Stimulated activated naive CD4-positive, alpha-beta T cell treated with Interleukin-2 at 50 U/mL for 16 hours (primary cell): ENCODE measurements around the gene ATRNL1.

ENCODE experiments used
- DNase-seq: peaks from one replicate; lab custom pipeline; 2025; lab: John Stamatoyannopoulos, UW

ATRNL1 gene, protein sequence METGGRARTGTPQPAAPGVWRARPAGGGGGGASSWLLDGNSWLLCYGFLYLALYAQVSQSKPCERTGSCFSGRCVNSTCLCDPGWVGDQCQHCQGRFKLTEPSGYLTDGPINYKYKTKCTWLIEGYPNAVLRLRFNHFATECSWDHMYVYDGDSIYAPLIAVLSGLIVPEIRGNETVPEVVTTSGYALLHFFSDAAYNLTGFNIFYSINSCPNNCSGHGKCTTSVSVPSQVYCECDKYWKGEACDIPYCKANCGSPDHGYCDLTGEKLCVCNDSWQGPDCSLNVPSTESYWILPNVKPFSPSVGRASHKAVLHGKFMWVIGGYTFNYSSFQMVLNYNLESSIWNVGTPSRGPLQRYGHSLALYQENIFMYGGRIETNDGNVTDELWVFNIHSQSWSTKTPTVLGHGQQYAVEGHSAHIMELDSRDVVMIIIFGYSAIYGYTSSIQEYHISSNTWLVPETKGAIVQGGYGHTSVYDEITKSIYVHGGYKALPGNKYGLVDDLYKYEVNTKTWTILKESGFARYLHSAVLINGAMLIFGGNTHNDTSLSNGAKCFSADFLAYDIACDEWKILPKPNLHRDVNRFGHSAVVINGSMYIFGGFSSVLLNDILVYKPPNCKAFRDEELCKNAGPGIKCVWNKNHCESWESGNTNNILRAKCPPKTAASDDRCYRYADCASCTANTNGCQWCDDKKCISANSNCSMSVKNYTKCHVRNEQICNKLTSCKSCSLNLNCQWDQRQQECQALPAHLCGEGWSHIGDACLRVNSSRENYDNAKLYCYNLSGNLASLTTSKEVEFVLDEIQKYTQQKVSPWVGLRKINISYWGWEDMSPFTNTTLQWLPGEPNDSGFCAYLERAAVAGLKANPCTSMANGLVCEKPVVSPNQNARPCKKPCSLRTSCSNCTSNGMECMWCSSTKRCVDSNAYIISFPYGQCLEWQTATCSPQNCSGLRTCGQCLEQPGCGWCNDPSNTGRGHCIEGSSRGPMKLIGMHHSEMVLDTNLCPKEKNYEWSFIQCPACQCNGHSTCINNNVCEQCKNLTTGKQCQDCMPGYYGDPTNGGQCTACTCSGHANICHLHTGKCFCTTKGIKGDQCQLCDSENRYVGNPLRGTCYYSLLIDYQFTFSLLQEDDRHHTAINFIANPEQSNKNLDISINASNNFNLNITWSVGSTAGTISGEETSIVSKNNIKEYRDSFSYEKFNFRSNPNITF (N-terminal part only)

DNA sequence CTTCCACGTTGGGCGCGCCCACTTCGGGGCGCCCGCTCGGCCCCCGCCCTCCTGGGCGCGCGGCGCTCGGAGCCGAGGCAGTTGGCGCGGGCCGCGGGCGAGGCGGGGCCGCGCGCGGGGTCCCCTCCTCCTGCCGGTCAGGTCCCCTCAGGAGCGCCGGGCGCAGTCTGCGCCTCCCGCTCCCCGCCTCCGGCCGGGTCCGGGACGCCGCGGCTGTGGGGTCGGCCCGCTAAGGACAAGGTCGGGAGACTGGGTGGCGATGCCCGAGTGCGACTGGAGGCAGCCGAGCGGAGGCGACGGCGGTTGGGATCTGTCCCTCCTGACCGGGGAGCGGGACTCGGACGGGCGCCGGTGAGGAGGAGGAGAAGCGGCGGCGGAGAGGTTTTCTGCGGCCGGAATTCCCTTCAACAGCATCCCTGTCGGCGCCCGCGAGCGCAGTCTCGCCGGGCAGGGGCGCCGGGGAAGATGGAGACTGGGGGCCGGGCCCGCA lies at the start of gene ATRNL1:
Gene ATRNL1 (plus strand): TSS at position 80 of the 490 bp plus-strand sequence. CDS start 386 bp downstream, at position 466.
- no peak for DNase-seq

DNA sequence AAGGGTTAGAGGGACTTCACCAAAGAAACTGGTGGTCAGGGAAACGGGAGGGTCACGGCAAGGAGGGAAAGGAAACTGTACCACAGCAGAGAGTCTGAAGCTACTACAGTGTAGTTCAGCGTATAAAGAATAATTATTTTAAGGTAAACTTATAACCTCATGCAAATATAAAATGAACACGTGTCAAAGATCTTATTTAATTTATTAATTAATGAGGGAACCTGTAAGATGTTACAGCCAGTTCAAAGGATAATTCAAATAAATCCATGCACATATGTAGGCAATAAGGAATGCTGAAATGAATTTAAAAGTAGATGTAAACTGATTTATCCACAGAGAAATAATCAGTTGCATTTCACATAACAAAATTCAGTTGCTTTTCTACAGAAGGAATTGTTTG lies 49.4 kb upstream of the ATRNL1 start:
- no peak for DNase-seq

DNA sequence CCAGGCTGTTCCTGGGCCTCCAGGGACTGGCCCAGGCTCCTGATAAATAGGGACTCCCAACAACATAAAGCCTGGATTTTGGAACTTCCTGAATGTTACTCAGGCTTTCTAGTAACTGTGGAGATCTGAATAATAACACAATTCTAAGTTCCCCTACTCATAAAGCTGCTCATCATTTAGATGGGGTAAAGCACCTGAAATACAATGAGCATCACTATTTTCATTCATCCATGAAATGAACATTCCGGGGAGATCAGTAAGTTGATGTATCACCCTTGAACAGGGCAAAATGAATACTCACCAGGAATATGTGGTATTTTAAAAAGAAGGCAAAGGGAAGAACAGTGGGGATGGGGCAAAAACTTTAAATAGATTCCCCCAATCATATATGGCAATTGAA lies 48.3 kb upstream of the ATRNL1 start:
- no peak for DNase-seq

DNA sequence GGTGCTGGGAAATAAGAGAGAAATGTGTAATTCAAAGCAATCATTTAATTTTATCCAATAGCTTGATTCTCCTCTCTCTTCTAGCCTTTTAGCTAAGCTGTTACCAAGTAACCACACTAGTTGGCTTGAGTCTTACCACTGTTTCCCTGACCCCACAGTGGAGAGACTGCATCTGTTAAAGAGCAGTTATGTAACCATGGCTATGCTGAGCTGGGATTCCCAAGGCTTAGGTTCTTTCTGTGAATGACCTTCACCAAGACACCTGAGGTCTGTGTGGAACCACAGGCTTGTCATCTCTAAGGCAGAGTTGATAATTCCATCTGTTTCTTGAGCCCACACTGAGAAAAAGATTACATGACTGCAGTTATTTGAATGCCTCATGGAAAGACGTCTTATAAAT lies 47.7 kb upstream of the ATRNL1 start:
- no peak for DNase-seq

DNA sequence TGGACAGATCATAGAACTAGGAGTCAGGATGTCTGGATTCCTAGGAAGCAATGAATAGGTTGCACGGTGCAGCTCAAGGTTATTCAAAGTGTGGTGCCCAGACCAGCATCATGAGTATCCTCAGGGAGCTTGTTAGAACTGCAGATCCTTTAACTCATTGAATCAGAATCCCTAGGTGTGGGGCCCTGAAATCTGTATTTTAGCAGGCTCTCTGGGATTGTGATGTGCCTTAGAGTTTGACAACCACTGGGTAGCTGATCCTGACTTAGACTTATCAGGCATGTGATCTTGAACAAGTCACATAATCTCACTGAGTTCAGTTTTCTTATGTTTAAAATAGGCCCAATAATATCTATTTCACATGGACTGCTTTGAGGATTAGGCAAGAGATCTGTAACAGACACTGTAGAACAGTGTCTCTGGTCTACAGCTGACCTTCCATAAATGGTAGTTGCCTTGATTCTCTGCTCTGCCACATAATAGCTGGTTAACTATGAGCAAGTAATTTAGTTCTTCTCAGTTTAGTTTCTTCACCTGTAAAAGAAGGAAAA lies 46.4 kb upstream of the ATRNL1 start:
- no peak for DNase-seq

DNA sequence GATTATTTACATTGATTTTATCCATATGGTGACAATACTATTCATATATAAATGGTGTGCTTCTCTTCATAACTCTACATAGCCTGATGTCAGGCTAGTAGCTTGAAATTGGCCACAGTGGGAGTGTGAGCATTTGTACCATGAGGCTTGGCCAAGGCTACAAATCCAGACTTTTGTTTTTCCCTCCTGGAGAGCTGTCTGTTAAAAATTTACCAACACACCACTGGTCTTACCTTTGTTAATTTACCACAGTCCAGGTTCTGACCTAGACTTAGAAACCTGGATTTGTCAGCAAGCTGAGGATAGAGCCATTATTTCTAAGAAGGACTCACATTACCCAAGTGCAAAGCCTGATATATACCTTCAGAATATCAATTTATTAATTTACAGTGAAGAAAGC lies 45.5 kb upstream of the ATRNL1 start:
- DNase-seq = no peak

DNA sequence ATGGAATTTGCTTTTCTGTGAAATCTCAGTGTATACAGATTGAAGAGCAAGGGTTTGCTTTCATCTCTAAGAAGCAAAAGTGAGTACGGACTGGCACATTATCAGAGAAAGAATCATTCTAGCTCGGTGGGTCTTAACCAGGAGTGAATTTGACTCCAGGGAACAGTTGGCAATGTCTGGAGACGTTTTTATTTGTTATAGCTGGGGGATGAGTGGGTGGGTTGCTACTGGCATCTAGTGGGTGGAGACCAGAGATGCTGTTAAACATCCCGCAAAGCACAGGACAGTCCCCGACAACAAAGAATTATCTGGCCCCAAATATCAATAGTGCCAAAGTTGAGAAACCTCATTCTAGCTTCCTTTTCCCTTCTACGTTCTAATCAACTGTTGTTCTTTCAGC lies 43.8 kb upstream of the ATRNL1 start:
- DNase-seq = no peak

DNA sequence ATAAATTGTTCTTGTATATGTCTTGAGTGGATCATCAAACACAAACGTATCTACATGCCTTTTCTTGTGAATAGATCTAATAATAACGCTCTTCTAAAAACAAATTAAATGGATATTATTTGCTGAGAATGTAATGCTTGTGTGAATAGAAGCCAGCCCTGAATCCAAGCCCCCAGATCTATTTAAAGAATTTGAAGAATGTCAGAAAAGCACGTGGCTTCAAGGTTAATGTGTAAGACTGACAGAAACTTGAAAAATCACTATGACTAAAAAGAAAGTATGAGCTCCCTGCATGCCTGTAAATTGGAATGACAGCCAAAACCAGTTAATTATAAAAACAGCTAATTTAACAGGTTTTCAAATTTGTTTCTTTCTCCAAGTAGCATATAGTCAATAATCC lies 43.2 kb upstream of the ATRNL1 start:
- no peak for DNase-seq

DNA sequence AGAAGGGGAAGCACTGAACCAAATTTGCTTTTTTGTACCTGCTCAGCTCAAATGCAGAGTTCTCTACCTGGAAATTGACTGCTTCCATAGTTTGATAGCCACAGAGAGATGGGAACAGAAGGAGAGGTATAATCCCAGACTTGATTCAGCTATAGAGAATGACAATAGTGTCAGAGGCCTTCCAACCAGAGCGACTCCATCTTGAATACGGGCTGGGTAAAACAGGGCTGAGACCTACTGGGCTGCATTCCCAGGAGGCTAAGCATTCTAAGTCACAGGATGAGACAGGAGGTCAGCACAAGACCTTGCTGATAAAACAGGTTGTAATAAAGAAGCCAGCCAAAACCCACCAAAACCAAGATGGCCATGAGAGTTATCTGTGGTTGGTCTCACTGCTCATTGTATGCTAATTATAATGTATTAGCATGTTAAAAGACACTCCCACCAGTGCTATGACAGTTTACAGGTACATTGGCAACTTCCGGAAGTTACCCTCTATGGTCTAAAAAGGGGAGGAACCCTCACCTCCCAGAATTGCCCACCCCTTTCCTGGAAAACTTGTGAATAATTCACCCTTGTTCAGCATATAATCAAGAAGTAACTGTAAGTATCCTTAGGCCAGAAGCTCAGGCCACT lies 42.7 kb upstream of the ATRNL1 start:
- DNase-seq = no peak

DNA sequence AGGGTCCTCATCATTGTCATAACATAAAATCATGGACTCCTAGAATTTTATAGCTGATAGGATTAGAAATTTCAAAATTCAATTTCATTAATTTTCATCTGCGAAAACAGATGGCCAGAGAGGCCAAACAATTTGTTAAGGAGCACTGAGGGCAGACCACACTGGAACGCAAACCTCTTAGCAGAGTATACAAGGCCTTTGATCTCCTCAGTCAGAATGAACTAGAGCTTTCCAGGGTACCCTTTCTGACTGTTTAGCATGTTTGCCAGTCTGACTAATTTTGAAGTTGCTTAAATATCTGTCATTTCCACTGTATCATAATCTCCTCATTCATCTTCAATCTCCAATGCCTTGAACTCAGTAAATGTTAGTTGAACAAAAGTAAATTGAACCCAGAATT lies 41.9 kb upstream of the ATRNL1 start:
- no peak for DNase-seq

DNA sequence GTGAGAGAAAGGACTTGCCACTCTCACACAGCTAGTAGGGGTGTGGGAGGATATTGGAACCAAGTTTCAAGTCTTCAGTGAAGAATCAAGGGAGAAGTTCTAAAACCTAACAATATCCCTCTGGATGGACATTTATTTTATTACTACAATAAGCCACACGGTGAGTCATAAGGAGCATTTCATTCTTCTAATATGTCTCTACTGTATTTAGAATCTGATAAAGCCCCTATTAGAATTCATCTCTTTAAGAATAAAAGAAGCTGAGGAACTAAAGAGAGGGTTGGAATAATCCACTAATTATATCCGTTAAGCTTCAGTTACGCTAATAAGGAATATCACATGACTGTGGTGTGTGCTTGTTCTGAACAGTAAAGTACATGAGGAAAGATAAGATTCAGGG lies 40.9 kb upstream of the ATRNL1 start:
- DNase-seq = no peak

DNA sequence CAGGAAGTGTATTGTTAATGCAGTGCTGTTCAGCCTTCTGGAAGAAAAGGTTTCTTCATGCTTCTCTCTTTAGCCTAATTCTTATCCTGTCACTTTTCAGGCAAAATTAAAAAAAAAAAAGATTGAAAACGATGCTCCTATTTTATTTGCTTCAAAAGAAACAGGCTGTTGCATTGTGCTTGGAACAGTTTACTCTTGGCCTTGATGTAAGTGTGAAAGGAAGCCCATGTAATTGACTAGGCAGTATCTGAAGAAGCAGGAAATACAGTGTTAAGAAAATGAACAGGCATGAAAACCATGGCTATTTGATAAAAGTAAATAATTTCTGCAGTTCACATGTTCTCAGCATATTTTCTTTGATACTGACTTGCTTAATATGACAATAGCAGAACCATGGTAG lies 40.4 kb upstream of the ATRNL1 start:
- no peak for DNase-seq

DNA sequence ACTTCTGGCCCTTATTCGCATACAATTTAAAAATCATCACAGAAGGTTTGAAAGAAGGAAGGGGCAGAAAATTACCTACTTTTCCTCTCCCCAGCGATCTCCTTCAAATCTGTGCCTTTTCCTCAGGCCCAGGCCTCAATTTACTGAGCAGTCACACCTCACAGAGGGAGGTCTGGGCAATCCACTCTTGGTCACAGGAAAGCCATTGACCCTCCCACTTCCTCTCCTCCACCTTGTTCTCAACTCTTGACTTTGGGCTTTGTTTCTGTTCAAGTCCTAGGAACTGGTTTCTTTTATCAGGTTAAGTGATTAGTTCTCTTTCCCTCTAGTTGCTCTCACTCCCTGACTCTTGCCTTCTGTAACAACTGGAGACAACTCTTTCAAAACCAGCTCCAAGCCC lies 37.0 kb upstream of the ATRNL1 start:
- no peak for DNase-seq

DNA sequence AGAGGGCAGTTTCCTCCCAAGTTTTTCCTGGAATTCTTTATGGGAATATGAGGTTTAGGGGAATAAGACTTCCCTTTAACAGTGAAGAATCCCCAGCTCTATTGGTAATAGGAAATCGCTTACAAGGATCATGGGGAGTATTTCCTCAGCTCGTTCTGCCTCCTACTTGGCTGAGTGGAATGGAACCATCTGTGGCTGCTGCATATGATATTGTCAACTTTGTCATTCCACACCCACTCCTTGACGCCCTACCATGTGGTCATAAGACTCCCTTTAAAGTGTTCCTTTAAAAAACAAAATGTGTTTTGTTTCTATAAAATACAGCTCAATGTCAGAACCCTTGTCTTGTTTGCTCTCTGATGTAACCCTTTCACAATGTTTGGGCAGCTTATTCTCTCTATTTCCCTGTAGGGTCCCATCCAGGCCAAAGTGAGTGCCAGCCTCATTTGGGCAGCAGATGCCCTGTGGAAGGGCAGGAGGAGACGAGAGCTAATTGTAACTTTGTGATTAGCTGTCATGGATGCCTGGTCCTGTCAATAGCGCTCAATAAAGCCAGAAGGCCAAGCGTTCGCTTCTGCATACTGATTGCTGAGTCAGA lies 33.8 kb upstream of the ATRNL1 start:
- DNase-seq = no peak

DNA sequence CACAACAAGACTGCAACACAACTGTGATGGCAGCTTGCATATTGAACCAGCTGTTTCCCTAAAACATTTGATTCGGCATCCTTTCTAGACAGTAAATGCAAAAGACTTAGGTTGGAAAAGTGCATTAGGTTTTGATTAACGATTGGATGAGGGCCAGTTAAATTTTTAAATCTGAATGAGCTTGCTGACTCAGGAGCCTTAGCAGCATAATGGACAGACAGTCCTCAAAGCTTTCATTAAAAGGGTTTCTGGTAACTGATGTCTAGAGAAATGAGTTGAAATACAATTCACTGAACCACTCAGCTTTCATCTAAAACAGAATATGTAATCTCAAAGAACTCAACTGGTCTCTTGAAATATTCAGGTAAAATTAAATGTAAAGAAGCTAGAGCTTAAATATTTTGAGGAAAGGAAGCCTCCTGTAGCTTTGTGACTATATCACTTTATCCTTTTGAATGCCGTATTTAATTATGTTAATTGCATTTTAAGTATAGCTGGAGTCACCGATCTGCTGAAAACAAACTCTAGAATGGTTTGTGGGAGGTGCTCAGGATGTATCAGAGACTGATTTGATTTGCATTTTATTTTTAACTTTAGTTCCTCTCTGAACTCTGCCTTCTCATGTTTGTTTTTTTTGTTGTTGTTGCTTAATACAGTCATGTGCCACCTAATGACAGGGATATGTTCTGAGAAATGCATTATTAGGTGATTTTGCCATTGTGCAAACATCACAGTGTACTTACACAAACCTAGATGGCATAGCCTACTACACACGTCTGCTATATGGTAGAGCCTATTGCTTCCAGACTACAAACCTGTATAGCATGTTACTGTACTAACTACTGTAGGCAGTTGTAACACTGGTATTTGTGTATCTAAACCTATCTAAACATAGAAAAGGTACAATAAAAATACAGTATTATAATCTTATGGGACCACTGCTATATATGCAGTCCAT lies 29.2 kb upstream of the ATRNL1 start:
- no peak for DNase-seq

DNA sequence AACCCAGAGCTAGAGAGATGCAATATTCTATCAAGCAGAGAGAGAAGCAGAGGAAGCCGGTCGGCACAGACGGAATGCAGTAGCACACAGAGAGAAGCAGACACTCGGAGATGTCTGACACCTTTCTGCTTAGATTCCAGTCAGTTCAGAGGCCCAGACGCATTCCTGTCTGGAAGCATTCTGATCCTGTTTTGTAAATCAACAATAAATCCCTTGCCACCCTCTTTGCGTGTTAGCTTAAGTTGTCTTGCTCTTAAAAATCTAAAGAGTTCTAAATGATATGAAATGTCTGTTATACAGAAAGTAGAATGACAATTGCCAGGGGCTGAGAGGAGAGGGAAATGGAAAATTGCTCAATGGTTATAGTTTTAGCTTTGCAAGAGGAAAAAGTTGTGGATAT lies 27.4 kb upstream of the ATRNL1 start:
- no peak for DNase-seq

DNA sequence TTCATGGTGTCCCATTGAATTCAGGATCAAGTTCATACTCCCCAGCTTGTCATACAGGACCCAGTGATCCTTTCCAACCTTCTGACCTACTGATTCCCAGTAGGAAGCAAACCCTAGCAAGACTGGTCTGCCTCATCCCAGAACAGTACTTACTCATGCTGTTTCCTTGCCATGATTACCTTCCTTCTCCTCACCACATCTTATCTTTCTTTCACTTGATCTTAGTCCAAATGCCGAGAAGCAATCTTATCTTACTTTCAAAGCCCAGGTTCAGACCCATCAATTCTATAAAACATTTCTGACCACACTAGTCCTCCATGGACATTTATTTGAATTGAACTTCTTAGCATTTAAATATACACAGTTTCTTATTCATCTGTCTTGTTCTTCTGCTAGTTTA lies 26.6 kb upstream of the ATRNL1 start:
- no peak for DNase-seq

DNA sequence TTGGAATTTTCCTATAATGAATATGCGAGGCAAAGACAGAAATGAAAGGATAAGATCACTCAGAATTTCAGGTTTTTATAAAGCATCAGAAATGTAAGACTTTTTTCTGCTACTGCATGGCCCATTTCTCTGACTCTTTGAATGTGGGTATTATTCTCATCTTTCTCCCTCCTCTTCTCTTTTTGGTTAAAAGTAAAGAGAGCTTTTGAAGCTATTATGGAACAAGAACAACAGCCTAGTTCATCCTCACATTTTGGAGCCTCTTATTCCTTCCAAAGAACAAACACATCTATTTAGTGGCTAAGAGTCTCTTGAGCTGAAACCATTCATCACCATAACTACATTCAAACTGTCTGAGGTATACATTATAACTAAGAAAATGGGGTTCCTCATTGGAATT lies 19.4 kb upstream of the ATRNL1 start:
- no peak for DNase-seq

DNA sequence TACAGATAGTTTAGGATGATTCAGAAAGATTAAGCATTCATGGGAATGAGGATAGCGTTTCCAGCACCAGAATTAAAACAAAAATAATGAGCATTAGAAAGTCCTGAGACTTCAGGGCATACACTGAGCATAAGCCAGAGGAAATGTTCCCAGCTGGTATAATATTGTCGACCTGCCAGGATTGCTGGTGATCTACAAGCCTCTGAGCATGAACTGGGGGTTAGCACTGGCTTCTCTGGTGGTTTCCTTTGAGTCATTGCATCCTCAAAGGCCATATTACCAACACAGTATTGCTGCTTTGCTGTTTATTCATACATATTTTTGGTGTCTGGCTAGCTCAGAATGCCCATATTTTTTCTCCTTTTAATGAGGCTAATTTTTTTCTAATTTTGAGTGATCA lies 10.7 kb upstream of the ATRNL1 start:
- no peak for DNase-seq

DNA sequence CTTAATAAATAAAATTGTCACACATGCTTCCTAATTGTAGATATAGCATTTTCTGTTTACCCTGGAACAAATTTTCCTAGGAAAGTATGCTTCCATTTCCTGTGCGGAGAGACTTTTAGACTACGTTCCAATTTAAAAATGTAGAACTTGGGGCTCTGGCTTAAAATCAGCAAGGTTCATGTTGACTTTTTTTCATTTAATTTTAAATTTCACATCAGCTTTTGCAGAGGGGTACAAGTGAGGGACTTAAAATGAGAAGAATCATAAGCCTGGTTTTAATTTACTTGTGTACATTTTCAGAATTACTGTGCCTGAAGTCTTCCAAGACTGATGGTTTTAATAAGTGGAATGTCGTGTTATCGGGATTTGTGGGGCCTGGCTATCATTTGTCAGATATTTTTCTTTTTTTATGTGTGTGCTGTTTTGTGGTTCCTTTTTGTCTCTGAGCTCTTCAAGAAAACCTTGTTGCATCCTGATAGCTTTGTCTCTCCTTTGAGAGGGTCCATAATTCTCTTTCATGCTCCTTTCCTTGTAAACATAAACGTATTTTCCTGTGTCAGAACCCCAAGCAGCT lies 8.8 kb upstream of the ATRNL1 start:
- DNase-seq = no peak
